Panc1 (cell line): ENCODE measurements around the gene NMUR1. TPM values are rescaled to one million over a fixed set of nuclear protein-coding genes. Genes with fewer than 3 reads are reported as not detected.

Source experiments
- ATAC-seq: fragments of 200-7000 bp; cut with Tn5 transposase; 2 replicates; pipeline ENCODE4 v1.9.1; 2020; ENCODE audit warnings: mild to moderate bottlenecking, moderate library complexity
- BruUV-seq: library from RNA; stranded (reverse); fragments of 400-500 nt; replicated peaks from 2 replicates; lab custom pipeline; 2021; lab: Mats Ljungman, UMichigan
- CTCF ChIA-PET: fragments of 300-600 bp; sonication (Branson Sonifier 250); formaldehyde crosslinking; loops from one replicate; lab custom pipeline; 2022; ENCODE audit warnings: antibody characterized with exemption; lab: Charles Lee
- POLR2A ChIA-PET: fragments of 300-600 bp; sonication (Branson Sonifier 250); formaldehyde crosslinking; loops from one replicate; lab custom pipeline; 2022; ENCODE audit warnings: antibody characterized with exemption; lab: Charles Lee
- DNase-seq: peaks from one replicate; pipeline ENCODE4 v3.0.0-alpha.2; 2010; ENCODE audit warnings: low read depth, low spot score
- H3K27ac ChIP-seq: 2 replicates; pipeline ENCODE4 v1.5.1; 2011; ENCODE audit warnings: mild to moderate bottlenecking, low read length, inconsistent platforms
- H3K27me3 ChIP-seq: fragments of 200-500 bp; sonication (Bioruptor generic); 2 replicates; pipeline ENCODE4 v1.6.0; 2014; ENCODE audit warnings: low read length, inconsistent platforms; ENCODE audit not compliant: control insufficient read depth, insufficient read depth
- H3K36me3 ChIP-seq: fragments of 200-500 bp; sonication (Bioruptor generic); 2 replicates; pipeline ENCODE4 v1.5.1; 2014; ENCODE audit warnings: inconsistent platforms, mild to moderate bottlenecking, low read length, moderate library complexity; ENCODE audit not compliant: control insufficient read depth, insufficient read depth
- H3K4me1 ChIP-seq: 2 replicates; pipeline ENCODE4 v1.5.1; 2011; ENCODE audit warnings: inconsistent platforms, mild to moderate bottlenecking, low read length, moderate library complexity; ENCODE audit not compliant: control insufficient read depth, insufficient read depth
- H3K4me3 ChIP-seq, 2 experiments: 2 replicates each; pipeline ENCODE4 v1.5.1; 2011 to 2012; ENCODE audit warnings: low read depth in 2 of 2, low read length in 2 of 2, mild to moderate bottlenecking in 2 of 2, inconsistent platforms in 1 of 2, moderate library complexity in 1 of 2
- H3K9me3 ChIP-seq: fragments of 200-500 bp; sonication (Bioruptor generic); 2 replicates; pipeline ENCODE4 v1.5.1; 2014; ENCODE audit warnings: low read depth, mild to moderate bottlenecking, inconsistent platforms, low read length, moderate library complexity; ENCODE audit not compliant: control insufficient read depth, insufficient read depth
- POLR2AphosphoS5 ChIP-seq: IDR thresholded peaks from 2 replicates; pipeline ENCODE4 v1.6.1; 2012; ENCODE audit warnings: mild to moderate bottlenecking, low read depth, low read length, moderate library complexity
- REST ChIP-seq, 2 experiments: IDR thresholded peaks; 2 replicates each; pipeline ENCODE4 v1.6.1; 2011 to 2012; ENCODE audit warnings: low read depth in 2 of 2, control low read depth in 1 of 2, low read length in 1 of 2, mild to moderate bottlenecking in 1 of 2, moderate library complexity in 1 of 2; ENCODE audit not compliant: insufficient read depth in 1 of 2
- SIN3A ChIP-seq: IDR thresholded peaks from 2 replicates; pipeline ENCODE4 v1.6.1; 2012; ENCODE audit warnings: low read depth, mild to moderate bottlenecking, low read length, moderate library complexity, borderline replicate concordance; ENCODE audit not compliant: insufficient read depth
- TCF7L2 ChIP-seq: IDR thresholded peaks from 2 replicates; pipeline ENCODE4 v1.6.1; 2011; ENCODE audit warnings: mild to moderate bottlenecking, low read depth, low read length, inconsistent platforms
- in situ Hi-C: cut with HindIII; loops from 2 replicates; pipeline ENCODE4 v1.10.0; 2016; ENCODE audit warnings: low sequenced_read_pairs, low pct_unique_long_range_greater_than_20kb
- intact Hi-C: fragments of 100-400 bp; cut with micrococcal nuclease; formaldehyde crosslinking; loops from one replicate; pipeline ENCODE4 v1.10.0; 2022; ENCODE audit not compliant: unreplicated experiment
- total RNA-seq: library from RNA; stranded (reverse); gene quantifications from one replicate; pipeline ENCODE4 v1.2.1, GENCODE V29; 2021; ENCODE audit not compliant: unreplicated experiment
- TF ChIP-seq, protein P1 (sequence below): fragments of 450-650 bp; IDR thresholded peaks from 2 replicates; pipeline ENCODE4 v1.5.1; 2017; ENCODE audit warnings: mild to moderate bottlenecking

The NMUR1 gene
- total RNA-seq, 1 experiment from 2014 or later: 0.28 TPM

GRCh38 chr2:231497651-231498050 is 32.6 kb downstream of the NMUR1 start:
- DNase-seq (no peak), ATAC-seq (no peak)
- Histone ChIP-seq H3K27ac (no peak overlapping the region), H3K4me3 (no peak overlapping the region), H3K27me3 (no peaks in the 10 kb centered on the region), H3K36me3 (no peaks in the 10 kb centered on the region), H3K4me1 (no peaks in the 10 kb centered on the region), H3K9me3 (no peaks in the 10 kb centered on the region)
- in situ Hi-C loops (no loop called here), intact Hi-C loops (no loop called here)
- BruUV-seq: no TSS peak
- ChIA-PET CTCF (no interaction called here), POLR2A (no interaction called here)
- TF ChIP-seq REST (IDR thresholded peaks at IDR 0.05; ENCODE audit: insufficient read depth in 1 of 2, low read depth in 2 of 2, low read length in 1 of 2) (no peak), TCF7L2 (no peak), SIN3A (no peak), POLR2AphosphoS5 (no peak)
- TF ChIP-seq, protein P1, sequence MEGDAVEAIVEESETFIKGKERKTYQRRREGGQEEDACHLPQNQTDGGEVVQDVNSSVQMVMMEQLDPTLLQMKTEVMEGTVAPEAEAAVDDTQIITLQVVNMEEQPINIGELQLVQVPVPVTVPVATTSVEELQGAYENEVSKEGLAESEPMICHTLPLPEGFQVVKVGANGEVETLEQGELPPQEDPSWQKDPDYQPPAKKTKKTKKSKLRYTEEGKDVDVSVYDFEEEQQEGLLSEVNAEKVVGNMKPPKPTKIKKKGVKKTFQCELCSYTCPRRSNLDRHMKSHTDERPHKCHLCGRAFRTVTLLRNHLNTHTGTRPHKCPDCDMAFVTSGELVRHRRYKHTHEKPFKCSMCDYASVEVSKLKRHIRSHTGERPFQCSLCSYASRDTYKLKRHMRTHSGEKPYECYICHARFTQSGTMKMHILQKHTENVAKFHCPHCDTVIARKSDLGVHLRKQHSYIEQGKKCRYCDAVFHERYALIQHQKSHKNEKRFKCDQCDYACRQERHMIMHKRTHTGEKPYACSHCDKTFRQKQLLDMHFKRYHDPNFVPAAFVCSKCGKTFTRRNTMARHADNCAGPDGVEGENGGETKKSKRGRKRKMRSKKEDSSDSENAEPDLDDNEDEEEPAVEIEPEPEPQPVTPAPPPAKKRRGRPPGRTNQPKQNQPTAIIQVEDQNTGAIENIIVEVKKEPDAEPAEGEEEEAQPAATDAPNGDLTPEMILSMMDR: no peak

DNA sequence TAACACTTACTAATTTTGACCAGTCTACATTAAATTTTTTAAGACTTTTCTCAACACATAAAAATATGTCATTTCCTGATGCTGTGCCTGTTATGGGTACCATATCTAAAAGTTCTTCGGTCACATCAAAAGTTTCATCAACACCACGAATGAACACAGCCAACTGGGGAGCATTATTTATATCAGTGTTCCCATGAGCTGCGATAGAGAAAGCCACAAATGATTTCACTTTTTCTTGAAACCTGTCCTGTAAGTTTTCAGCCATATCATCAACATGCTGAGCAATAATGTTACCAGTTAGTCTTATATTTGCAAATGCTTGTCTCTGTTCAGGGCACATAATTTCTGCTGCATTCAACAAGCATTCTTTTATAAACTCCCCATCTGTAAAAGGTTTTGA is 35.6 kb downstream of the NMUR1 start:
- POLR2A ChIA-PET: no interaction called here
- Histone ChIP-seq H3K9me3 (no peaks in the 10 kb centered on the region), H3K4me1 (no peaks in the 10 kb centered on the region), H3K27ac (no peak overlapping the region), H3K4me3 (no peak overlapping the region), H3K27me3 (no peaks in the 10 kb centered on the region), H3K36me3 (no peaks in the 10 kb centered on the region)
- DNase-seq (no peak), ATAC-seq (no peak)
- intact Hi-C loops (no loop called here), in situ Hi-C loops (no loop called here)
- TF ChIP-seq POLR2AphosphoS5: no peak
- no peak for TF ChIP-seq SIN3A
- no peak for TF ChIP-seq REST (IDR thresholded peaks at IDR 0.05; ENCODE audit: insufficient read depth in 1 of 2, low read depth in 2 of 2, low read length in 1 of 2)
- TF ChIP-seq, protein P1: no peak
- TF ChIP-seq TCF7L2: no peak
- CTCF ChIA-PET: no interaction called here
- BruUV-seq: no TSS peak
